DOHH2 (cell line): Measurements from ENCODE around the gene ADSS2.

Experiments used
- CTCF ChIP-seq: fragments of 200-600 bp; sonication (generic); IDR thresholded peaks from one replicate; pipeline ENCODE4 v1.5.1; 2014; ENCODE audit warnings: antibody characterized with exemption, mild to moderate bottlenecking, low read depth, low read length; ENCODE audit not compliant: poor library complexity, severe bottlenecking
- EZH2phosphoT487 ChIP-seq: fragments of 200-600 bp; sonication (generic); IDR thresholded peaks from 2 replicates; pipeline ENCODE4 v1.6.1; 2017; ENCODE audit warnings: borderline replicate concordance, mild to moderate bottlenecking, antibody characterized with exemption, low read length, moderate library complexity, mixed read lengths

GRCh38 chr1:244383278-244383884 lies 68.3 kb downstream of the ADSS2 start:
- no peak for TF ChIP-seq CTCF
- no peak for TF ChIP-seq EZH2phosphoT487
